Measurements from ENCODE around the gene PDLIM5. TPM values are rescaled to one million over a fixed set of nuclear protein-coding genes. Genes with fewer than 3 reads are reported as not detected.
"Not testable (repeated sequence)": the region's sequence is repeated elsewhere in the genome, so short reads cannot be mapped to it uniquely, and the experiment has no call there.

Gene PDLIM5
- total RNA-seq, 1 donor from 2014 or later = 137 TPM

DNA sequence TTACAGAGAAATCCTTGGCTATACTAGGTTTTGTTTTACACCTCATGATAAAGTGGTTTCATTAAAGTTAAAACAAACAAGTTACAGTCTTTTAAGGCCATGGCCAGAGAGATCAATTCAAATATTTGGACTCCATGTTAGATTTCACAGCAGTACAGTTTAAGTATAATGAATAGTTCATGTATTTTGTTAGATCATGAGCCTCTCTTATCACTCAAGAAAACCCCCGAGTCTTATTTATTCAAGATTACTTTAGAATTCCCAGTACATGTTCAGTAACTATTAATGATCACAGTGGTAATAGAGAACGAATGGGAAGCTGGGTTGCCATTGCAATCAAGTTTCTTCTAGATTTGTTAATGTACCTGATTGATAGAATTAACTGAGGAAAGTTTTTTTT, 15.2 kb downstream of the PDLIM5 start:
- TF ChIP-seq, protein P1, sequence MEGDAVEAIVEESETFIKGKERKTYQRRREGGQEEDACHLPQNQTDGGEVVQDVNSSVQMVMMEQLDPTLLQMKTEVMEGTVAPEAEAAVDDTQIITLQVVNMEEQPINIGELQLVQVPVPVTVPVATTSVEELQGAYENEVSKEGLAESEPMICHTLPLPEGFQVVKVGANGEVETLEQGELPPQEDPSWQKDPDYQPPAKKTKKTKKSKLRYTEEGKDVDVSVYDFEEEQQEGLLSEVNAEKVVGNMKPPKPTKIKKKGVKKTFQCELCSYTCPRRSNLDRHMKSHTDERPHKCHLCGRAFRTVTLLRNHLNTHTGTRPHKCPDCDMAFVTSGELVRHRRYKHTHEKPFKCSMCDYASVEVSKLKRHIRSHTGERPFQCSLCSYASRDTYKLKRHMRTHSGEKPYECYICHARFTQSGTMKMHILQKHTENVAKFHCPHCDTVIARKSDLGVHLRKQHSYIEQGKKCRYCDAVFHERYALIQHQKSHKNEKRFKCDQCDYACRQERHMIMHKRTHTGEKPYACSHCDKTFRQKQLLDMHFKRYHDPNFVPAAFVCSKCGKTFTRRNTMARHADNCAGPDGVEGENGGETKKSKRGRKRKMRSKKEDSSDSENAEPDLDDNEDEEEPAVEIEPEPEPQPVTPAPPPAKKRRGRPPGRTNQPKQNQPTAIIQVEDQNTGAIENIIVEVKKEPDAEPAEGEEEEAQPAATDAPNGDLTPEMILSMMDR (IDR thresholded peaks at IDR 0.05) = no peak
- TF ChIP-seq POLR2AphosphoS5 (IDR thresholded peaks at IDR 0.05; ENCODE audit: insufficient read depth in 1 of 2, low read depth in 1 of 2) (no peak), POLR2A (IDR thresholded peaks at IDR 0.05) (no peak)
- Histone ChIP-seq H3K36me3 (no peaks in the 10 kb centered on the region), H3K9me3 (no peaks in the 10 kb centered on the region), H3K27ac (no peak overlapping the region), H3K4me1 (peaks cover 20% of the 10 kb centered on the region), H3K27me3 (no peaks in the 10 kb centered on the region), H3K4me3 (no peak overlapping the region)
- no peak for DNase-seq (ENCODE audit: extremely low spot score in 2 of 2)
- intact Hi-C loops (cut with DNase I) = no loop called here

DNA sequence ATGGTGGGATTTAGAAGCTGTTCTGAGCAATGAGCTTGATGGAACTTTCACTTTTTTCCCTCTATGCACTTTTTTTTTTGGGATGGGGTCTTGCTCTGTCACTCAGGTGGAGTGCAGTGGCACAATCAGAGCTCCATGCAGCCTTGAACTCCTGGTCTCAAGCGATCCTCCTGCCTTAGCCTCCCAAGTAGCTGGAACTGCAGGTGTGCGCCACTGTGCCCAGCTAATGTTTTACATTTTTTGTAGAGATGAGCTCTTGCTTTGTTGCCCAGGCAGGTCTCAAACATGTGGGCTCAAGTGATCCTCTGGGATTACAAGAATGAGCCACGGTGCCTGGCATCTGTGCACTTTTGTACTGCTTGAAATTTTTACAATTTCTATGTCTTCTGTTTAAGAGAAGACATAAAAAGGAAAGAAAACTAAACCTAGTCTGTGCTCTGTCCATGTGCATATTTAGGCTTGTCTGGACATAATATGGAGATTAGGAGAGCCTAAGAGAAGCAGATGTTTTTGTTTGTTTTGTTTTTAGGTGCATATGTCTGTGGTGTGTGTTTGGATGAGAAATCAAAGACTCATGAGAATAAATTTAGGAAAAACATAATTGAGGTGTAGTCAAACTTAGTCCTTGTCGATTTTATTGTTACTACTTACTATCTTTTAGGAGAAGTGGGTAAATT, 16.5 kb downstream of the PDLIM5 start:
- H3K4me3 ChIP-seq = no peak overlapping the region
- TF ChIP-seq POLR2A (IDR thresholded peaks at IDR 0.05) (no peak), POLR2AphosphoS5 (IDR thresholded peaks at IDR 0.05; ENCODE audit: insufficient read depth in 1 of 2, low read depth in 1 of 2) (no peak)
- TF ChIP-seq, protein P1 (IDR thresholded peaks at IDR 0.05) = no peak
- H3K27me3 ChIP-seq = no peaks in the 10 kb centered on the region
- intact Hi-C loops (cut with DNase I) = no loop called here
- H3K4me1 ChIP-seq = peaks cover 29% of the 10 kb centered on the region
- no peaks in the 10 kb centered on the region for H3K9me3 ChIP-seq
- H3K36me3 ChIP-seq = no peaks in the 10 kb centered on the region
- DNase-seq (ENCODE audit: extremely low spot score in 2 of 2) = no peak
- no peak overlapping the region for H3K27ac ChIP-seq

DNA sequence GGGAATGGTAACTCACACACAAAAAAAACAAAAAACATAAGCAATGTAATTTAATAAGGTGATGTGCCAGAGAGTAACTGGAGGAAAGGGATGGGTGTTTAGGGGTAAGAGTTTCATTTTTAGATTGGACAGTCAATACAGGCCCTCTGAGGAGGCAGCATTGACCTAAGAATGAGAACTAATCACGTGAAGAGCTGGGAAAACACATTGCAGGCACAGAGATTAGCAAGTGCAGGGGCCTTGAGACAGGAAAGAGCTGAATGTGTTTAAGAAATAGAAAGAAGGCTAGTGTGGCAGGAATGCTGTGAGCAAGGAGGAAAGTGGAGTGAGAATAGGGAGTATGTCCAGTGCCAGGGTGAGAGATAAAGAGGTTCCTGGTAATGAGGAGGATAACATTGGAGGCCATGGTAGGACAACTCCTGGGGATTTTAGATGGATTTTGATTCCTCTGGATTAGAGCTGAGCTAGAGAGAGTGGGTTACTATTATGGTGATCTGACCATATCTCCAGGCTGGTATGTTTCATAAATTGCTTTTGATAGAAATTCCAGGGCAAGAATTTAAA, 17.6 kb downstream of the PDLIM5 start:
- no peak for DNase-seq (ENCODE audit: extremely low spot score in 2 of 2)
- Histone ChIP-seq H3K36me3 (no peaks in the 10 kb centered on the region), H3K27me3 (no peaks in the 10 kb centered on the region), H3K27ac (no peak overlapping the region), H3K4me1 (peaks cover 21% of the 10 kb centered on the region), H3K9me3 (no peaks in the 10 kb centered on the region), H3K4me3 (no peak overlapping the region)
- intact Hi-C loops (cut with DNase I) = no loop called here
- TF ChIP-seq, protein P1 (IDR thresholded peaks at IDR 0.05) = no peak

DNA sequence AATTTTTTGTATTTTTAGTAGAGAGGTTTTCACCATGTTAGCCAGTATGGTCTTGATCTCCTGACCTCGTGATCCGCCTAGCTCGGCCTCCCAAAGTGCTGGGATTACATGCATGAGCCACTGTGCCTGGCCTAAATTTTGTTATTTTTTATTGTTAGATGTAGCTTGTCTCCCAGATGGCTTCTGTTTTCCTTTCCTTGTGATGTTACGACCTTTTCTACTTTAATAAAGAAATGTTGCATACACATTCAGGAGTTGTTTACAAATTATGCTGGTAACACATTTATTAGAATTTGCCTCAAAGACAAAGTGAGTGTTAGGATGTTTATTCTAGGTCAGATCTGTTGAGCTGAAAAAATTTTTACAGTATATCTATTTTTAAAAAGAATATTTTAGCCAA, 18.4 kb downstream of the PDLIM5 start:
- peaks cover 21% of the 10 kb centered on the region for H3K4me1 ChIP-seq

DNA sequence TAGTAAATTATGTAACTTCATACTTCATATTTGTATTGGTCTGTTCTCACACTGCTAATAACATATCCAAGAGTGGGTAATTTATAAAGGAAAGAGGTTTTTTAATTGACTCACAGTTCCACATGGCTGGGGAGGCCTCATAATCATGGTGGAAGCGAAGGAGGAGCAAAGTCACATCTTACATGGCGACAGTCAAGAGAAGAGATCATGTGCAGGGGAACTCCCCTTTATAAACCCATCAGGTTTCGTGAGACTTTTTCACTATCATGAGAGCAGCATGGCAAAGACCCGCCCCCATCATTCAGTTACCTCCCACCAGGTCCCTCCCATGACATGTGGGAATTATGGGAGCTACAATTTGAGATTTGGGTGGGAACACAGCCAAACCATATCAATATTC, 19.0 kb downstream of the PDLIM5 start:
- H3K27me3 ChIP-seq; H3K36me3 ChIP-seq; H3K4me3 ChIP-seq; H3K9me3 ChIP-seq; DNase-seq (ENCODE audit: extremely low spot score in 2 of 2); H3K27ac ChIP-seq; intact Hi-C loops (cut with DNase I): not testable (repeated sequence)
- H3K4me1 ChIP-seq = peaks cover 21% of the 10 kb centered on the region

More for the DNA sequence above, 18.4 kb downstream of the PDLIM5 start:
- Histone ChIP-seq H3K4me3 (no peak overlapping the region), H3K27ac (no peak overlapping the region), H3K27me3 (no peaks in the 10 kb centered on the region), H3K36me3 (no peaks in the 10 kb centered on the region), H3K9me3 (no peaks in the 10 kb centered on the region)
- no peak for TF ChIP-seq POLR2A (IDR thresholded peaks at IDR 0.05)
- no peak for TF ChIP-seq POLR2AphosphoS5 (IDR thresholded peaks at IDR 0.05; ENCODE audit: insufficient read depth in 1 of 2, low read depth in 1 of 2)
- TF ChIP-seq, protein P1 (IDR thresholded peaks at IDR 0.05) = no peak
- intact Hi-C loops (cut with DNase I) = no loop called here
- DNase-seq (ENCODE audit: extremely low spot score in 2 of 2) = no peak

Data from vagina (tissue), 2 donors.